ENCODE results near the gene SLC25A52.
"Not testable (repeated sequence)": the region's sequence is repeated elsewhere in the genome, so short reads cannot be mapped to it uniquely, and the experiment has no call there.

Gene SLC25A52

DNA sequence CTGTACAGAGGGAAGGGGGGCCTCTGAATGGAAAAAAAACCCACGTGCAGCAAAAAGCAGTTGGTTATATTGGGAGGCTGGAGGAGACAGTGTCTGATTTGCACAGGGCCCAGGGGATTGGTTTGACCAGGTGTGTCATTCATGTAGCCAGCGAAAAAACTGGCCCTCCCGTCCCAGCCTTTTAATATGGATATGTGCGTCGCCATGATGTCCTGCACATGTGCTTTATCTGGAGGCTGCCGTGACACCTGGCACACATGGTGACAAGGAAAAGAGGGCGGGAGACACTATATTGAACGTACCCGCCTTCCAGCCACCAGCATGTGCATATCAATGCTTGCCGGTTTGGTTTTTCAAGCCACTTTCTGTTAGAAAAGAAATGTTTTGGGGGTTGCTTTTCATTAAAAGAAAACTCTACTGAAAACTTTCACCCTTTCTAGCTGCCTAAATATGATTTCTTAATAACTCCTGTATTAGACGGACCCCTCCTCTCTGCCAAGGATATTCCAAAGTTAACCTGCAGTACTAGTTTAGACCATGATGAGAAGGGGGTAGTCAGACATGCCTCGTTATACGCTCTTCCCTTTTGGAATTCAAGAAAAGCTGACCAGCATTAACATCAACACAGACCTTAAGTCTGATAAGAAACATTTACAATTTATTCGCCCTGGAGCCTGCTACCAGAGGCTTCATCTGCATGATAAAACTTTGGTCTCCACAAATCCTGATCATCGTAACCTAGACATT is 16.2 kb downstream of the SLC25A52 start:
- no peaks in the 10 kb centered on the region for H3F3A ChIP-seq (ENCODE audit: insufficient read depth, low read length)
- H3K27me3 ChIP-seq (replicated peaks; ENCODE audit: insufficient read depth, low read length): no peaks in the 10 kb centered on the region
- H3K9me2 ChIP-seq (replicated peaks; ENCODE audit: insufficient read depth, low read length): no peaks in the 10 kb centered on the region
- H3K4me3 ChIP-seq (ENCODE audit: low read length): no peak overlapping the region
- no peaks in the 10 kb centered on the region for H3K9me3 ChIP-seq (replicated peaks; ENCODE audit: insufficient read depth, low read length)
- no peak overlapping the region for H2AFZ ChIP-seq (ENCODE audit: low read length)
- TF ChIP-seq EZH2 (optimal IDR thresholded peaks at IDR 0.05; ENCODE audit: low read depth, low read length): no peak
- TF ChIP-seq EZH2phosphoT487 (IDR thresholded peaks at IDR 0.05; ENCODE audit: low read length): no peak
- TF ChIP-seq, protein P1, sequence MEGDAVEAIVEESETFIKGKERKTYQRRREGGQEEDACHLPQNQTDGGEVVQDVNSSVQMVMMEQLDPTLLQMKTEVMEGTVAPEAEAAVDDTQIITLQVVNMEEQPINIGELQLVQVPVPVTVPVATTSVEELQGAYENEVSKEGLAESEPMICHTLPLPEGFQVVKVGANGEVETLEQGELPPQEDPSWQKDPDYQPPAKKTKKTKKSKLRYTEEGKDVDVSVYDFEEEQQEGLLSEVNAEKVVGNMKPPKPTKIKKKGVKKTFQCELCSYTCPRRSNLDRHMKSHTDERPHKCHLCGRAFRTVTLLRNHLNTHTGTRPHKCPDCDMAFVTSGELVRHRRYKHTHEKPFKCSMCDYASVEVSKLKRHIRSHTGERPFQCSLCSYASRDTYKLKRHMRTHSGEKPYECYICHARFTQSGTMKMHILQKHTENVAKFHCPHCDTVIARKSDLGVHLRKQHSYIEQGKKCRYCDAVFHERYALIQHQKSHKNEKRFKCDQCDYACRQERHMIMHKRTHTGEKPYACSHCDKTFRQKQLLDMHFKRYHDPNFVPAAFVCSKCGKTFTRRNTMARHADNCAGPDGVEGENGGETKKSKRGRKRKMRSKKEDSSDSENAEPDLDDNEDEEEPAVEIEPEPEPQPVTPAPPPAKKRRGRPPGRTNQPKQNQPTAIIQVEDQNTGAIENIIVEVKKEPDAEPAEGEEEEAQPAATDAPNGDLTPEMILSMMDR (IDR thresholded peaks at IDR 0.05; ENCODE audit: low read length): no peak
- no peak overlapping the region for H3K27ac ChIP-seq (ENCODE audit: low read length)
- no peaks in the 10 kb centered on the region for H4K20me1 ChIP-seq (ENCODE audit: insufficient read depth, low read length)
- no peaks in the 10 kb centered on the region for H3K79me2 ChIP-seq (ENCODE audit: low read length)
- H3K4me1 ChIP-seq (ENCODE audit: low read length): no peaks in the 10 kb centered on the region
- no peak overlapping the region for H3K4me2 ChIP-seq (ENCODE audit: low read depth, low read length)
- DNase-seq: no peak
- H3K36me3 ChIP-seq (replicated peaks; ENCODE audit: insufficient read depth, low read length): no peaks in the 10 kb centered on the region
- no peak overlapping the region for H3K9ac ChIP-seq (ENCODE audit: low read length)

DNA sequence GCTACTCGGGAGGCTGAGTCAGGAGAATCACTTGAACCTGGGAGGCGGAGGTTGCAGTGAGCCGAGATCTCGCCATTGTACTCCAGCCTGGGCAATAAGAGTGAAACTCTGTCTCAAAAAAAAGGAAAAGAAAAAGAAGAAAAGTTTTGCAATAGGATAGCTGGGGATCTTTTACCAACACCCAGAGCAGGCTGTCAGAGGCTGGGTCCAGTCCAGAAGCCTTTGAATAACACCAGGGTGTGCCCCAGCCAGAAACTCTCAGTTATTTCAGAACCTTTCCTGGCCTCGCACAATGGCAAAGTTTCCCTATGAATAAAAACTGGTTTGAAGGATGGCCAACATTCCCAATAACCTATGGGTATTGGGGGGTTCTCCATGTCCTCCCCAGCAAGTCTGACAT is 17.1 kb downstream of the SLC25A52 start:
- not testable (repeated sequence) for DNase-seq; H3K4me3 ChIP-seq (ENCODE audit: low read length)

DNA sequence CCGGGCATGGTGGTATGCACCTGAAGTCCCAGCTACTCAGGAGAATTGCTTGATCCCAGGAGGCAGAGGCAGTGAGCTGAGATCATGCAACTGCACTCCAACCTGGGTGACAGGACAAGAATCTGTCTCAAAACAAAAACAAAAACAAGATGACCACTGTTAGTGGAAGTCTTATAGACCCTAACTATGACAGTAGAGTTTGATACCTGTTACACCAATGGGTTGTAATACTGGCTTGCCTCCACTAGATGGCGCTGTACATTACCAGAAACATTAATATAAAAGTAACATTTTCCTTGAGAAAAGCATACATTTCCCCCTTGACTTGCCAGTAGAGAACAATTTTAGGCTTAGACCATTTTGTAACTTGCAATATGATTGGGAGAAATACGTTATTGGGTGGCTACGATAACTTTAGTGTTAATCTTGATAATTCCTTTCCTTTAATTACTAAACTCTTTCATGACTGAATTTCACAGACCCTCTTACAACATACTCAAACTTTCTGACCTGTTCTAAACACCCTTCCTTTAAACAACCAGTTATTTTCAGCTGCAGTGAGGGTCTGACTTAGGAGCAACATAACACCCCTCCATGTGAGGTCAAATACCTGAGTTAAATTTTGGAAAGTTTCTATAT is 19.5 kb downstream of the SLC25A52 start:
- TF ChIP-seq, protein P1 (IDR thresholded peaks at IDR 0.05; ENCODE audit: low read length): peak; percentile 88
- no peak for TF ChIP-seq EZH2phosphoT487 (IDR thresholded peaks at IDR 0.05; ENCODE audit: low read length)
- H3K4me3 ChIP-seq (ENCODE audit: low read length): no peak overlapping the region
- no peaks in the 10 kb centered on the region for H3K27me3 ChIP-seq (replicated peaks; ENCODE audit: insufficient read depth, low read length)
- H3K9me2 ChIP-seq (replicated peaks; ENCODE audit: insufficient read depth, low read length): no peaks in the 10 kb centered on the region
- H3K9me3 ChIP-seq (replicated peaks; ENCODE audit: insufficient read depth, low read length): no peaks in the 10 kb centered on the region
- H3K27ac ChIP-seq (ENCODE audit: low read length): no peak overlapping the region
- H3K36me3 ChIP-seq (replicated peaks; ENCODE audit: insufficient read depth, low read length): no peaks in the 10 kb centered on the region
- H3K79me2 ChIP-seq (ENCODE audit: low read length): no peaks in the 10 kb centered on the region
- no peak overlapping the region for H3K4me2 ChIP-seq (ENCODE audit: low read depth, low read length)
- no peaks in the 10 kb centered on the region for H3F3A ChIP-seq (ENCODE audit: insufficient read depth, low read length)
- H2AFZ ChIP-seq (ENCODE audit: low read length): no peak overlapping the region
- no peak overlapping the region for H3K9ac ChIP-seq (ENCODE audit: low read length)
- DNase-seq: peak; percentile 51
- peaks cover 5% of the 10 kb centered on the region; the same call in 1 of the 2 replicates for H3K4me1 ChIP-seq (ENCODE audit: low read length)
- H4K20me1 ChIP-seq (ENCODE audit: insufficient read depth, low read length): no peaks in the 10 kb centered on the region

More for the DNA sequence above, 17.1 kb downstream of the SLC25A52 start:
- H3K27ac ChIP-seq (ENCODE audit: low read length); H4K20me1 ChIP-seq (ENCODE audit: insufficient read depth, low read length); H3F3A ChIP-seq (ENCODE audit: insufficient read depth, low read length); H3K79me2 ChIP-seq (ENCODE audit: low read length); H3K4me2 ChIP-seq (ENCODE audit: low read depth, low read length); H3K9me3 ChIP-seq (replicated peaks; ENCODE audit: insufficient read depth, low read length); H3K9me2 ChIP-seq (replicated peaks; ENCODE audit: insufficient read depth, low read length); H3K36me3 ChIP-seq (replicated peaks; ENCODE audit: insufficient read depth, low read length); H3K9ac ChIP-seq (ENCODE audit: low read length); H3K4me1 ChIP-seq (ENCODE audit: low read length); H2AFZ ChIP-seq (ENCODE audit: low read length); H3K27me3 ChIP-seq (replicated peaks; ENCODE audit: insufficient read depth, low read length): not testable (repeated sequence)

DNA sequence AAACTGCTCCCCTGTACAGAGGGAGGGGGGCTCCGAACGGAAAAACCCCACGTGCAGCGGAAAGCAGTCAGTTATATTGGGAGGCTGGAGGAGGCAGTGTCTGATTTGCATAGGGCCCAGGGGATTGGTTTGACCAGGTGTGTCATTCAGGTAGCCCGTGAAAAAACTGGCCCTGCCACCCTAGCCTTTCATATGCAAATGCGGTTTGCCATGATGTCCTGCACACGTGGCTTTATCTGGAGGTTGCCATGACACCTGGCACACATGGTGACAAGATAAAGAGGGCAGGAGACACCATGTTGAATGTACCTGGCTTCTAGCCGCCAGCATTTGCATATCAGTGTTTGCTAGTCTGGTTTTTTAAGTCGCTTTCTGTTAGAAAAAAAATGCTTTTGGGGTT is 20.5 kb downstream of the SLC25A52 start:
- Histone ChIP-seq H3K4me2 (ENCODE audit: low read depth, low read length) (no peak overlapping the region), H3K79me2 (ENCODE audit: low read length) (no peaks in the 10 kb centered on the region)

More for the DNA sequence above, 20.5 kb downstream of the SLC25A52 start:
- no peak overlapping the region for H3K9ac ChIP-seq (ENCODE audit: low read length)
- TF ChIP-seq EZH2phosphoT487 (IDR thresholded peaks at IDR 0.05; ENCODE audit: low read length) (no peak), EZH2 (optimal IDR thresholded peaks at IDR 0.05; ENCODE audit: low read depth, low read length) (no peak)
- TF ChIP-seq, protein P1 (IDR thresholded peaks at IDR 0.05; ENCODE audit: low read length): no peak
- no peaks in the 10 kb centered on the region for H3K9me3 ChIP-seq (replicated peaks; ENCODE audit: insufficient read depth, low read length)
- no peaks in the 10 kb centered on the region for H4K20me1 ChIP-seq (ENCODE audit: insufficient read depth, low read length)
- H3K9me2 ChIP-seq (replicated peaks; ENCODE audit: insufficient read depth, low read length): no peaks in the 10 kb centered on the region
- H2AFZ ChIP-seq (ENCODE audit: low read length): no peak overlapping the region
- peak; percentile 21 for DNase-seq
- H3K4me3 ChIP-seq (ENCODE audit: low read length): no peak overlapping the region
- peaks cover 5% of the 10 kb centered on the region; the same call in 1 of the 2 replicates for H3K4me1 ChIP-seq (ENCODE audit: low read length)
- no peaks in the 10 kb centered on the region for H3K36me3 ChIP-seq (replicated peaks; ENCODE audit: insufficient read depth, low read length)
- no peaks in the 10 kb centered on the region for H3K27me3 ChIP-seq (replicated peaks; ENCODE audit: insufficient read depth, low read length)
- no peak overlapping the region for H3K27ac ChIP-seq (ENCODE audit: low read length)
- H3F3A ChIP-seq (ENCODE audit: insufficient read depth, low read length): no peaks in the 10 kb centered on the region

All from MM.1S (cell line).